Measurements from ENCODE around the gene LSM4. TPM values are rescaled to one million over a fixed set of nuclear protein-coding genes. Genes with fewer than 3 reads are reported as not detected.

Gene LSM4
- total RNA-seq, 1 donor from 2014 or later = 62.5 TPM

GRCh38 chr19:18311502-18312091, 11.3 kb downstream of the LSM4 start:
- H3K27me3 ChIP-seq = no peaks in the 10 kb centered on the region
- peaks cover 6 to 36% of the 10 kb centered on the region in 2 donors for H3K4me1 ChIP-seq
- peak overlapping the region in 1 of 2 donors; percentile 29 for H3K27ac ChIP-seq
- TF ChIP-seq CTCF (IDR thresholded peaks at IDR 0.05) = no peak
- no peaks in the 10 kb centered on the region for H3K9me3 ChIP-seq
- intact Hi-C loops (cut with DNase I) = no loop called here
- peaks cover 12 to 18% of the 10 kb centered on the region in 2 donors for H3K36me3 ChIP-seq
- DNase-seq (ENCODE audit: low spot score in 2 of 2) = no peak
- no peak overlapping the region for H3K4me3 ChIP-seq

DNA sequence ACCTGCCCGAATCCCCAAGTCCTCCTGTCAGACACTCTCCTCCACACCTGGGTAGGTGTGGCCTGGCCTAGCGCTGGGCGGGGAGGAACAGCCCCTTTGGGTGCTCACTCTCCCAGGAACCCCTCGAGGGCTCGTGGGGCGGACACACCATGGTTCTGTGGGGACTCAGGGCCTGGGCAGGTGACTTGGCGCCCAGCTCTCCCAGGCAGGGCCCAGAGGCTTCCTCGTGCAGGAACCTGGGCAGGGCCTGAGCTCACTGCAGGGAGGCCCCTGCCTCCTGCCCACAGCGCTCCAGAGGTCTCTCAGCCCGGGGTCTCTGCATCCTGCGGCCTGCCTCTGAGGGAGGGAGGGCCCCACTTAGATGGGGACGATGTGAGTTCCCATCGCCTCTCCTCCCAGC, 11.9 kb downstream of the LSM4 start:
- no peaks in the 10 kb centered on the region for H3K27me3 ChIP-seq
- no peak for DNase-seq (ENCODE audit: low spot score in 2 of 2)
- no peak for TF ChIP-seq CTCF (IDR thresholded peaks at IDR 0.05)
- intact Hi-C loops (cut with DNase I) = no loop called here
- no peak overlapping the region for H3K4me3 ChIP-seq
- no peaks in the 10 kb centered on the region for H3K9me3 ChIP-seq
- peak overlapping the region in 1 of 2 donors; percentile 29 for H3K27ac ChIP-seq
- peaks cover 12 to 18% of the 10 kb centered on the region in 2 donors for H3K36me3 ChIP-seq
- H3K4me1 ChIP-seq = peaks cover 10 to 41% of the 10 kb centered on the region in 2 donors

GRCh38 chr19:18310118-18310909, 12.6 kb downstream of the LSM4 start:
- TF ChIP-seq CTCF (IDR thresholded peaks at IDR 0.05) = no peak
- H3K36me3 ChIP-seq = peaks cover 12 to 18% of the 10 kb centered on the region in 2 donors

GRCh38 chr19:18309525-18310064, 13.3 kb downstream of the LSM4 start:
- Histone ChIP-seq H3K36me3 (peaks cover 12 to 18% of the 10 kb centered on the region in 2 donors), H3K27me3 (no peaks in the 10 kb centered on the region), H3K9me3 (no peaks in the 10 kb centered on the region), H3K4me3 (no peak overlapping the region), H3K27ac (peak overlapping the region in 1 of 2 donors; percentile 98), H3K4me1 (peaks cover 18 to 50% of the 10 kb centered on the region in 2 donors)
- intact Hi-C loops (cut with DNase I) = no loop called here
- no peak for TF ChIP-seq CTCF (IDR thresholded peaks at IDR 0.05)
- no peak for DNase-seq (ENCODE audit: low spot score in 2 of 2)

More at GRCh38 chr19:18310118-18310909, 12.6 kb downstream of the LSM4 start:
- intact Hi-C loops (cut with DNase I) = no loop called here
- no peak for DNase-seq (ENCODE audit: low spot score in 2 of 2)
- Histone ChIP-seq H3K4me3 (no peak overlapping the region), H3K27ac (no peak overlapping the region), H3K9me3 (no peaks in the 10 kb centered on the region), H3K4me1 (peaks cover 17 to 48% of the 10 kb centered on the region in 2 donors), H3K27me3 (no peaks in the 10 kb centered on the region)

- DNase-seq (ENCODE audit: low spot score in 2 of 2) = no peak
- peak overlapping the region; percentile 98 to 100 for H3K27ac ChIP-seq
- no peaks in the 10 kb centered on the region for H3K9me3 ChIP-seq
- no peak overlapping the region for H3K4me3 ChIP-seq
- H3K4me1 ChIP-seq = peaks cover 21 to 49% of the 10 kb centered on the region in 2 donors
- intact Hi-C loops (cut with DNase I) = no loop called here
- TF ChIP-seq CTCF (IDR thresholded peaks at IDR 0.05) = no peak
- H3K27me3 ChIP-seq = no peaks in the 10 kb centered on the region
- peaks cover 12 to 18% of the 10 kb centered on the region in 2 donors for H3K36me3 ChIP-seq
Measured at GRCh38 chr19:18308948-18309325, 13.9 kb downstream of the LSM4 start.

Measured in ascending aorta (tissue), 2 donors.